ENCODE data around the gene PLEKHF1.
"Not testable (repeated sequence)": the region's sequence is repeated elsewhere in the genome, so short reads cannot be mapped to it uniquely, and the experiment has no call there.

The PLEKHF1 gene, protein sequence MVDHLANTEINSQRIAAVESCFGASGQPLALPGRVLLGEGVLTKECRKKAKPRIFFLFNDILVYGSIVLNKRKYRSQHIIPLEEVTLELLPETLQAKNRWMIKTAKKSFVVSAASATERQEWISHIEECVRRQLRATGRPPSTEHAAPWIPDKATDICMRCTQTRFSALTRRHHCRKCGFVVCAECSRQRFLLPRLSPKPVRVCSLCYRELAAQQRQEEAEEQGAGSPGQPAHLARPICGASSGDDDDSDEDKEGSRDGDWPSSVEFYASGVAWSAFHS

DNA sequence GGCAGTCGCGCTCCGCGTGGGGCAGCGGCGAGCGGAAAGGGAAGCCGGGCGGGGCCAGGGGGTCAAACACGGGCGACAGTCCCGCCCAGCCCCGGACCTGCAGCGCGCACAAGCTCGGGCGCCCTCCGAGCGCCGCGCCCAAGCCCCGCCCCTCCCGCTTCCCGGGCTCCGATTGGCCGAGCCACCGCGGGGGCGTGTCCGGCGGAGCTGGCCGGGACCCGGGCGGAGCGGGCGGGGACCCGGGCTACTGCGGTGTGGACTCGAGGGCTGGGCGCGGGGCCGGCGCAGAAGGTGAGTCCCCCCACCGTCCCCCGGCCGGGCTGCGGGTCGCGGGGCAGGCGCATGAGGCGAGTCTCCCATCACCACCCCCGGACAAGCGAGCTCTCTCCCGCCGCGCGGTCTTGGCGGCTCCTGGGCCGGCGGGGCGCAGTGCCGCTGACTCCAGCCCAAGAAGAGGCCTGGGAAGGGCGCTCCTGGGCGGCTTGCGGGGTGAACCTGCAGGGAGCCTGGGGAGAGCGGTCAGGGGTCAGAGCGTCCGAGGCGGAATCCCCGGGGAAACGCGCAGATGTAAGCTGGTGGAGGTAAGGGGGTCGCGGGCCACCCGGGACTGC lies at the start of gene PLEKHF1:
PLEKHF1 (plus strand) TSS at position 247 of the 611 bp plus-strand sequence. CDS start 8,379 bp downstream, outside the sequence.
- FAIRE-seq: no peak

DNA sequence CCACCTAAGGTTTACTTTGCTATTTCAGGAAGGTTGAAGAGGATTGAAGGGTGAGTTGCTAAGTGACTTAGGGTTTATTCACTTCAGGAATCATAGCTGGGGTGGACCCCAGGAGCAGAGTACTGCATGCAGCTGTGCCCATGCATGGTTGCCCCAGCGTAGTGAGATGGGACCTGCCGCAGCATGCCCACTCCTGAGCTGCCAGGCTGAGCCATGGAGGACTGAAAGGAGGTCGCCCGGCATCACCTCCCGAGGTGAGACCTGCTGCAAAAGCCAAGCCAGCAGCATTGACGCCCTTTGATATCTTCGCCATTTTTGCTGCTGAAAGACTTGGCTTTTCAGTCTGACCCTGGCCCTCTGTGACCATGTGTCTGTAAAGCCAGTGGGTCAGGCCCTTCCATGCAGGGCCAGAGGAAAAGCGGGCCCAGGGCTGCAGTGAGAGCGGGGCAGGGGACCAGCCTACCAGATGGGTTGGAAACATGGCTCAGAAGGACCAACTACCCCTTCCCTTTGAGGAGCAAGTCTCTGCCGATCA lies 49.3 kb upstream of the PLEKHF1 start:
- FAIRE-seq: no peak

DNA sequence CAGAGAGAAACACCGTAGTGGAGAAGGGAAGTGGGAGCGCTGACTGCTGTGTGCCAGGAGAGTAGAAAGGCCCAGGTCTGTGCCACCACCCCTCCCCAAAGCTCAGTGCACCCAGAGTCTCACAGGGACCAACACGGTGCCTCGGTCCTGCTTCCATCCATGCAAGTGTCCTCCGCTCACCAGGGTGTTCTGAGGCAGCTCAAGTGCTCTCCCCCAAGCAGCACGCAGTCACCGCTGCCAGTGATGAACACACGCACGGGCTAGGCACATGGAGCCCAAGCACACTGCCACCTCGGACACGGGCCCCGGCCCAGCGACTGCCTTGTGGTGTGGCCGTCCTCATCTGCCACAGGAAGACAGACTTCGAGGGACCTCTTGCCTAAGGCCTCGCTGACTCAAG lies 48.7 kb upstream of the PLEKHF1 start:
- FAIRE-seq: no peak

DNA sequence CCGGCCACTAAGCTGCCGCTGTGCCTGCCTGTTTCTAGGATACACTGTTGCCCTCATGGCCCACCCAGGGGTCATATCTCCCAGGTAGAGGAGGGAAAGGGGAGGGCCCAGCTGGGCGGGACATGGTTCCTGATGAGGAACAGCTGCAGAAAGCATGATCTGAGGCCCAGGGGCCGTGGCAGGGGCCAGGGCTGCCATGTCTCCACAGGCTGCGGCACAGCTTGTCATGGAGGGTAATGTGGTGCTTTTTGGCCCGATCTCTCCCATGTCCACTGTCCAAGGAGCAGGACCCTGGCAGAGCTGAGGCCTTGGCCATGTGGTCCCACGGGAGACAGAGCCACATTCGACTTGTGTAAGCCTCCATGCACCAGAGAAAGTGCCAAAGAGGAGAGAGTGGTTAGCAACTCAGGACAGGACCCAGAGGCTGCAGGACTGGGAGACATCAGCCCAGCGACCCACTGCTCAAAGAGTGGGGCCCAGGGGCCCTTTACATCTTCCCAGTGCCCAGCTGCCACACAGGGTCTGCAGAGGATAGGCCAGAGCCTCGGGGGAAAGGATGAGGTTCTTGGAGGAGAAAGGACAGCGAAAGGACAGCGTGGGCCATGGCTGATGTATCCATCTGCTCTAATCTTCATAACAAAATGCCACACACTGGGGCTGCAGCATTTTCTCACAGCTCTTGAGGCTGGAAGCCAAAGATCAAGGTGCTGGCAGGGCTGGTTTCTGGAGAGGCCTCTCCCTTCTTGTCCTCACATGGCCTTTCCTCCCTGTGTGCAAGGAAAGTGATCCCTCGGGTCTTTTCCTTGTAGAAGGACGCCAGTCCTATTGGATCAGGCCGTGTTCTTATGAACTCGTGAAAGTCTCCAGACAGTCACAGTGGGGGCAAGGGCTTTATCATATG lies 47.6 kb upstream of the PLEKHF1 start:
- FAIRE-seq: no peak

DNA sequence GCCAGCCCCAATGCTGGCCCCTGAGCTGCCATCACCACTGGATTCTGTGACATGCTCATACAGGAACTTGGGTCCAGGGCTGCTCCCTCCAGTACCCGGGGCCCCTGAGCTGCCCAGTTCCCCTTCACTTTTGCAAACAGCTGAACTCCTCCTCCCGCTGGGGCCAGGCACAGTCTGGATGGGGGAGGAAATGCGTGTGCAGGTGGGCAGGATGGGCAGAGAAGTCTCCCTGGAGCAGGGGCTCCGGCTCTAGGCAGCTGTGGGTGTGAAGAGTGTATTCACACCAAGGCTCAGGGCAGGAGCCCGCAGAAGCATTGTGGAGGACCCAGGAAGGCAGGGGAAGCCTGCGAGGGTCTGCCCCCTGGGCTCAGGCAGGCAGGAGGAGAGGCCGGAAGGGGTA lies 46.8 kb upstream of the PLEKHF1 start:
- FAIRE-seq: no peak

DNA sequence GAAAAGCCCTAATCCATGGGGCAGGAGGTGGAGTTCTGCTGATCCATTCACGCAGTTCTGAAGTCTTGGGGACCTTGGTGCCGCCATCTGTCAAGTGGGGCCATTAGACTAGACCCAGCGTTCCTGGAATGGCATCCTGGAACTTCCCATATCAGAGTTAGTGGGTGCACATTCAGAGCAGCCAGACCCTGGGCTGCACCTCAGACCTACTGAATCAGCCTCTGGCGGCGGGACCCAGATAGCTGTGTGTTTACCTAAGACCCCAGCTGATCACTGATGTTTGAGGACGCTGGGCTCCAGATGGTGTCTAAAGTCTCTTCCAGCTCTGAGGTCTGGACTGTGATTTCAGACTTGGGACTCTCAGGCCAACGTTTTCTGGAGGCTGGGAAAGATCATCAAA lies 46.4 kb upstream of the PLEKHF1 start:
- no peak for FAIRE-seq

DNA sequence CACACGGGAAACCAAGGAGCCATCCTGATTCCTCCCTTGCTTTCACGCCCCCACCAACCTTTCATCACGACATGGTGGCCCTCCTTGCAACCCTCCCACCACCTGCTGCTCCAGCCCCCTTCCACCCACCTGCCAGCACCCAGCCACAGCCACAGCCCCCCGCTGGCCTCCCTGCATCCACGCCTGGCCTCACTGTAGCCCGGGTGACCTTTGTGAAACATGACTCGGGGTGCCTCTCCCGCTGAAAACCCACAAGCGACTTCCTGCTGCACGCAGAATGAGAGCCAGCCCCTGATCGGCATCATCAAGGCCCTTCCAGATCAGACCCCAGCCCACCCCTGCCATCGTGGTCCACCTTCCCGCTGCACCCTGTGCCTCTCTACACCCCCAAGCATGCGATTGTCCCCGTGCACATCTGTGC lies 44.3 kb upstream of the PLEKHF1 start:
- FAIRE-seq: no peak

DNA sequence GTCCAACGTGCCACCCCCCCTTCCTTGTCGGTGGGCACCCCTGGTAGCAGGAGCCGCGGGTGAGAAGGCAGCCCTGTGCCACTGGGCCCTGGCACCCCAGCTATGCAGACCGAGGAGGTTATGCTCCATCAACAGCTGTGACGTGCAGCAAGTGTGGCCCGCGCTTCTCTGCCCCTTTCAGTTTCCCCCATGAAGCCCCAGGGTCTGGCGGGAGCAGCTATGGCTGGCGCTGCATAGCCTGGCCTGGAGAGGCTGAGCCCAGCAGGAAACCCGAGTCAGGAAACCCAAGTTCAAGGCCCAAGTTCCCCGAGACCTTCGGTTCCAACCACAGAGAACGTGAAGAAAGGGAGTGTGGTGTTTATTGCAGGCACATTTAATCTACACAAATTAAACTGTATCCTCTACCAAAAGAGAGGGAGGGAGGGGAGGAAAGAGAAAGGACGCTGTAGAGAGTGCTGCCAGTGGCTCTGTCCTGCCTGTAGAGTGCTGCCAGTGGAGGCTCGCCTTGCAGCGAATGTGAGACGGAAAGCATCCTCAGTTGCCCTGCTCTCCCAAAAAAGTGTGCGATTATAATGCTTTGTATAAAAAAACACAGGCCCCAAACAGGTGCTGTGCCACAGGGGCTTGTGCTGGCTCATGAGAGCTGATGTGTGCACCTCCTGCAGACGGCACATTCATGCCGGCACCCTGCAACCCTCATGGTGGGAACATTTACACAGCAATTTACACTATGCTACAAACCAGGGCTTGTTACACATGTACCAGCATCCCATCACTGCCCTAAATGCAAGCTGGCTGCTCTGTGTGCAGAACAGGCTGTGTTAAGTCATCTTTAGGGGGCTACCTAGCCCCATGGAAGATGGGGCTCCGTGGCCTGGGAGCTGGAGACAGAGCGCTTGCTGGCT lies 42.8 kb upstream of the PLEKHF1 start:
- FAIRE-seq: no peak

DNA sequence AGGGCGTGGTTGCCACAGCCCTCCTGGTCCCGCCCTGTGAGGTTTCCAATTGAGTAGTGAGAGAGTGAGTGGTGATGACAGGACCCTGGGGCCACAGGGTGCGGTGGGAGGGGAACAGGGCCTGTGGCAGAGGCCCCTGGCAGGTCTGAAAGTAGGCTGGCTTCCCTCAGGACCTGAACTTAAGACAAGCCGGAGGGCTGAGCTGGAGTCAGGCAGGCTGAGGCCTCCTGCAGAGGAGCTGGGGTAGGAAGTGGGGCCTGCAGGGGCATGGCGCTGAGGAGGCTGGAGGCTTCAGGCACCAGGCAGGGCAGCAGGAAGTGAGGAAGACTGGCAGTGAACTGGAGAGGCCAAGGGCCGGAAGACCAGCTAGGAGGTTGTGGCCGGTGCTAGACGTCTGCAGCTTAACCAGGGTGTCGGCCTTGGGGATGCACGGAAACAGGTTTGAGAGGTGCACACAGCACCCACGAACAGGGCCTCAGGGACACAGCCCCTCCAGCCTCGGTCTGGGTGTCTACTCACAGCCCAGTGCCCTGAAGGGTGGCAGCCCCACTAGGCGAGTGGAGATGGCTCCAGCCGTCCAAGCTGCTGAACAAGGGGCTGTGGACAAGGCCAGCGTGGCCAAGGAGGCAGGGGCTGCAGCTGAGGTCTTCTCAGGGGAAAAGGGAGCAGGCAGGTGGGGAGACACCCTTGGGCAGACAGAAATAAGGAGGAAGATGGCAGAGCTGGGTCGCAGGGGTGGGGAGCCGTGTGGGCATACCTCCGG lies 41.4 kb upstream of the PLEKHF1 start:
- no peak for FAIRE-seq

DNA sequence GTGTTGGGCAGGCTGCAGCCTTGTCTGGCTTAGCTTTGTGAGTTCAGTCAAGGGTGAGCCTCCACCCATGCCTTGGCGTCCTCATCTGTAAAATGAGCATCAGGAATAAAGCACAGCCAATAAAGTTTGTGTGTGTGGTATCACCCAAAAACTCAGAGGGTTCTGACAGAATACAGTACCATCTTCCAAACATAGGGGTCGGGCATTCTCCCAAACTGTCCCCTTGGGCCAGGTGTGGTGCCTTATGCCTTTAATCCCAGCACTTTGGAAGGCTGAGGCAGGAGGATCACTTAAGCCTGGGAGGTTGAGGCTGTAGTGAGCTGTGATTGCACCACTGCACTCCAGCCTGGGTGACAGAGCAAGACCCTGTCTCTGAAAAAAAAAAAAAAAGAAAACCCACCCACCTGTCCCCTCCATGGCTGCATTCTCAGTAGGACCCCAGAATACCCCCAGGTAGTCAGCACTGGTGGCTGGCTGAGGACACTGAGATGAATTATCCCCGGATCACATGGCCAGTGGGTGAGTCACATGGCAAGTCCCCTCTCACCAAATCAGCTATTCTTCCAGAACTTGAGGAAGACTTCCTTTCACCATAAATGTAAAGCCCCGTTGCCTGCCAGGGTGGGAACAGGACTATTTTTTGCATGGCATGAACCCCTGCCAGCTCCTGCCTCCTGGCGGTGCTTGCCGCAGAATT lies 40.6 kb upstream of the PLEKHF1 start:
- FAIRE-seq: no peak

DNA sequence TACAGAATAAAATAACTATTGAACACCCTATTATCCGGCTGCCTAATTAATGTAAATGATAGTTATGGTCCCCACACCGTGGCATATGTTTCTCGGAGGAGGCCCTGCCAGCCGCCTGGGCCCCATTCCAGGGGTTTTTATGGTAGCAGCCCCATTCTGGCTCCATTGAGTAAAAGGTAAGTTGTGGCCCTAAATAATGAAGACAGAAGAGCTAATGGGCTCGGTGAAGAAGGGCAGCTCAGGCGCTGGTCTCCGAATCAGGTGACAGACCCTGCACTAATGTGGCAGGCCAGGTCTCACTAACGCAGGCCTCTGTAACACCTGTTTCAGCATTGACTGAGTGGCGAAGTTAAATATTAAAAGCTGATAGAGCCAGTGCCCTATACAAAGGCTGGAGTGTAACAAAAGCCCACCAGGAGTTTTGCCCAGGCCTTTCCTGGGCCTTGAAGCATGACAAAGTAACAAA lies 40.0 kb upstream of the PLEKHF1 start:
- no peak for FAIRE-seq

DNA sequence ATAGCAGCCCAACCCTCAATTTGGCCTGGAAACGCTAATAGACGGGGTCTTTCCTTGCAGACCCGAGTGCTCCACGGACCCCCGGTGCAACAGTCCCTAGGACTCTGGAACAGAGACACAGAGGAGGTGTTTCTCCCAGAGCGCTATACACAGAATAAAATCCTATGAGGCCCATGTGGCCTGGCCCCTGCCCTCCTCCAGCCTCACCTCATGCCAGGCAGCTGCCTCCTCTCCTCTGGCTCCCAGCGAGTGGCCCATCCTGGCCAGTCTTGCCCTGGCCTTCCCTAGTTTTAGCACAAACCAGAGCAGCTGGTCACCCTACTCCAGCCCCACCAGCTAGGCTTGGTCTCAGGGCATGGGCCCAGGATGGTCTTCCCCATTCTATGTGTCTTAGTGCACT lies 38.9 kb upstream of the PLEKHF1 start:
- FAIRE-seq: no peak

DNA sequence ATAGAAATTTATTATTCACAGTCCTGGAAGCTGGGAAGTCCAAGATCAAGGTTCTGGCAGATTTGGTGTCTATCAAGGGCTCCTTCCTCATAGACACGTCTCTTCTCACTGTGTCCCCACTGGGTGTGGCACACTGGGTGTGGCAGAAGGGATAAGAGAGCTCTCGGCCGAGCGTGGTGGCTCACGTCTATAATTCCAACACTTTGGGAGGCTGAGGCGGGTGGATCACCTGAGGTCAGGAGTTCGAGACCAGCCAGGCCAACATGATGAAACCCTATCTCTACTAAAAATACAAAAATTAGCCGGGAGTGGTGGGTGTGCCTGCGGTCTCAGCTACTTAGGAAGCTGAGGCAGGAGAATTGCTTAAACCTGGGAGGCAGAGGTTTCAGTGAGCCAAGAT lies 38.4 kb upstream of the PLEKHF1 start:
- FAIRE-seq: not testable (repeated sequence)

DNA sequence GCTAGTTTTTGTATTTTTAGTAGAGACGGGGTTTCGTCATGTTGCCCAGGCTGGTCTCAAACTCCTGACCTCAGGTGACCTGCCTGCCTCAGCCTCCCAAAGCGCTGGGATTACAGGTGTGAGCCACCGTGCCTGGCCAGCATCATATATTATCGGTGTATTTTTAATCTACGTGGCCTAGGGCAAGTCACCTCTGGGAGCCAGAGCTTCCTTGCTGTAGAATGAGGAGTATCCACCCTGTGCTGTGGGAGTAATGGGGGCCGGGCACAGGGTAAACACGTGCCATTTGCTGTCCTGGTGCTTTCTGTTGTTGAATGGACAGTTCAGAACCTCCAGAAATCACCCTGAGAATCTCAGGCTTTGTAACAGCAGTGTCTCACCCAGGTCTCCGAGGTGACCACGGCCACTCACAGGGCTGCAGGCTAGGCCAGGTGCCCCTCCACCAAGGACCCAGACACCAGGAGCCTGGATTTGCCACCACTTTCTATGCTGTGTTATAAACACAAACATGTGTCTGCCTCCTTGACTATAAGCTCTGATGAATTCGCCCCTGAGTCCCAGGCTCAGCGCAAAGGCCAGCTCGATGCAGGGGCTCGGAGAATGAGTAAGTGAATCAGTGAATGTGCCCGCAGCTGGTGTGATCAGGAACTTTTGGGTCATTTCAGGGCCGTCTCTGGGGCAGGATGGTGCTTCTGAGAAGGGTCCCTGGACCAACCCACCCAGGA lies 36.4 kb upstream of the PLEKHF1 start:
- FAIRE-seq: no peak

DNA sequence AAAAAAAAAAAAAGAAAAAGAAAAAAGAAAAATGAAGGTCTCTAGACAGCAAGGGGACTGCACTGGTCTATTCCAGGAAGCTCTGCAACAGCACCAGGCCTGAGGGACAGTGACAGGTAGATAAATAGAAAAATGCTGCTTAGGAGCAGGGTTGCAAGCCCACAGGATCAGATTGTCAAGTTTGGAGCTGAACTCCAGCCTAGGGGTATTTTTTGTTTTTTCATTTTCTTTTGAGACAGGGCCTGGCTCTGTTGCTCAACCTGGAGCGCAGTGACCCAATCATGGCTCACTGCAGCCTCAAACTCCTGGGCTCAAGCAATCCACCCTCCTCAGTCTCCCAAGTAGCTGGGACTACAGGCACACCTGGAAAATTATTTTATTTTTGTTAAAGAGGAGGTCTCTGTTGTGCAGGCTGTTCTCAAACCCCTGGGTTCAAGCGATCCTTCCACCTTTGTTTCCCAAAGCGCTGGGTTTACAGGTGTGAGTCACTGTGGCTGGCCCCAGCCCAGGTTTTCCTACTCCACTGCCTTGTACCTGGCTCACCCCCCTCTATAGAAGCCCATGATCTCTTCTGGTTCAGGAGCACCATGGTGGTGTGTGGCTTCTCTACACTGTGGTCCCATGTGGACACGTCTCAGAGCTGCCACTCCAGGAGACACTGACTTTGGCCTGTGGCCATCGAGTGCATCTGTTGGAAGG lies 35.3 kb upstream of the PLEKHF1 start:
- no peak for FAIRE-seq

DNA sequence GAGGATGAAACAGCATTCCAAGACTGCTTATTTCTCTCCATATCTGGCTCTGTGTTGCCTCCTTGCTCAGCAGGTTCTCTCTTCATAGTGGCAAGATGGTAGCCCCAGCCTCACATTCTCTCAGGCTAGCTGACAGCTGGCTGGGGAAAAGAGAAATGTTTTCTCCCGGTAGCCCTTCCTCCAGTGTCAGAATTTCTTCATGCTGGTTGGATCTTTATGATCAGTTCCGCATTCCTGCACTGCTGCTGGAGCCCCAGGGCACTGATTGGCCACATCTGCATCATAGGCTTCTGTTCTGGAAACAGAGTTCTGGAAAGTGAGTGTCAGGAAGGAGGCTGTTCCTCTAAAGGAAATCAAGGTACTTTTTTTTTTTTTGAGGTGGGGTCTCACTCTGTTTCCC lies 34.6 kb upstream of the PLEKHF1 start:
- no peak for FAIRE-seq

DNA sequence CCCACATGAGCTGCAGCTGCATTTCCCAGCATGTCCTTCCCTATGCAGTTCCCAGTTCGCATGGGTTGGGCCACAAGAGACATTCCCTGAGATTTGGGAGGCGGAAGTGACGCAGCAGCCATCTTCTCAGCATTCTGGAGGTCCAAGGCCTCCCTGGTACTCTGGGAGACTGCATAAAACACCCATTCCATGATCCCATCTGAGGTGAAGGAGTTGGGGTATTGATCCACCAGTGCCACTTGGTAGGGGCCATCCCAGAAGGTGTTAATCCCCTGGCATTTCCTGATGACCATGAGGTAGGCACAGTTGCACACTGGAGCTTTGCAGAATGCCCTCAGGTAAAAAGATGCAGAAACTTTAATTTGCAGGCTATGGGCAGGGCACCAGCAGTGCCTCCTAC lies 33.8 kb upstream of the PLEKHF1 start:
- no peak for FAIRE-seq

DNA sequence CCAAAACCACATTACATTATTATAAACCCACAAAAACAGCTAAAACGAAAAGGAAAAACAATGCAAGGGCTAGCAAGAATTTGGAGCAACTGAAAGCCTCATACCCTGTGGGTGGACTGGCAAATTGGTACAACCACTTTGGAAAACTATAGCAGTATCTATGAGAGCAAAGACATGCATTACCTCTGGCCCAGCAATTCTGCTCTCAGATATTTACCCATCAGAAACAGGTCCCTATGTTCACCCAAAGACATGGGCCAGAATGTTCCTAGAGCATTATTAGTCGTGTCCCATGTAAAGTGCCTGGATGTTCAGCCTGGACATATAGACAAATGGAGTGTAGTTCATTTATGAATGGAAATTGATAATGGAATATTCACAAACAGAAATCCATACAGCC lies 31.3 kb upstream of the PLEKHF1 start:
- no peak for FAIRE-seq

DNA sequence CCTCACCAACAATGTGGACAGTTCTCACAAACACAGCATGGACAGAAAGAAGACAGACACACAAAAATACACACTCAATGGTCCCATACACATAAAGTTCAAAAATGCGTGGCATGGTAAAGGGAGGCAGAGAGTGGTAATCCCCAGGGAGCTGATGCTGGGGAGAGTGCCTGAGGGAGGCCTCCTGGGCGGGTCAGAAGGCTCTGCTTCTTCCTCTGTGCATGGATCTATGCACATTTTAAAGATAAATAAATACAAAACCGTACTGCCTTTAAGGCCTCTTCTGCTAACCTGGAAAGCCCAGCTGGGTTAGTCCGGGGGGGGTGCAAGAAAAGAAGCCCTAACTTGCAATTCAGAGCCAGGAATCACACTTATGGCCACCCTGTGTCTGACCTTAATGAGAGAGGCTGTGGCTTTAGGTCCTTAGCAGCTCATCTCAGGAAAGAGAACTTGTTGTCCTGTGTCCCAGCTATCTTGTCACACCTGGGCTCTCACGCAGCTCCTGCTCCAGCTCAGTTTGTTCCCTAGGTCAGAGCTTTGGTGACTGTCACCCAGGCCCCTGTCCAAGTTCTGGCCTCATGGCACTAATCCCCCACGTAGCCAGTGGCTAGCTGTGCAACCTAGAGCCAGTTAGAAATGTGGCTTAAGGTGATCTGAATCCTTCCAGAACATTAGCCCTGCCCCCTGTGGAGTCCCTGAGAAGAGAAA lies 30.7 kb upstream of the PLEKHF1 start:
- FAIRE-seq: no peak

Data from A204.1 (cell line).